Measurements from ENCODE around the gene MCTP1. TPM values are rescaled to one million over a fixed set of nuclear protein-coding genes. Genes with fewer than 3 reads are reported as not detected.
A peak's percentile ranks its signal among the peaks of the same experiment; 100 is the strongest.

Gene MCTP1
- total RNA-seq, 1 experiment from 2014 or later: 5.6 TPM

DNA sequence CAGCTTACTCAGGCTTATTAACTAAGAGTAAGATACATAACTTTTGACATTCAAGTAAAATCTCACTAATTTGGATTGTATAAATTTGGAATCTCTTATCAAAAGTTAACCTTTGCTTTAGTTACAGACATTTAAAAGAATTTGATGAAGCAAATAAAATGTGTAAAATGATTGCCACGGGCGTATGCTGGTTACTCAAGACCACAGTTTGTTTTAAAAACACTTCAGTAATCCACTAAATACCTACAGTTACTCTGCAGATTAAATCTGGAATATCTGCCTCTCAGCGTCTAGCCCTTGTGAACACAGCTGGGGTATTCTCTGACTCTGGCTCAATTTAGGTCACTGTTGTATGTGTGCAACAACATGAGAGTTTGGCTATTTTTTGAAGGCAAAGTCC lies 143.8 kb downstream of the MCTP1 start:
- DNase-seq (ENCODE audit: low spot score) (no peak), ATAC-seq (no peak)
- ChIA-PET POLR2A (interaction anchor here (0.7 kb wide), 1 partner anchor 12 kb away, joined by 8 read pairs; no protein-coding TSS in a partner anchor), CTCF (no interaction called here)
- no peaks in the 10 kb centered on the region for H3K36me3 Mint-ChIP-seq
- peaks cover 9% of the 10 kb centered on the region; the same call in 1 of the 2 replicates for H3K9me3 Mint-ChIP-seq
- H3K27ac Mint-ChIP-seq: no peak overlapping the region
- no peaks in the 10 kb centered on the region for H3K4me1 Mint-ChIP-seq
- H3K27me3 Mint-ChIP-seq (ENCODE audit: low read depth): no peaks in the 10 kb centered on the region
- H3K4me3 Mint-ChIP-seq: no peak overlapping the region
- TF ChIP-seq ZBTB21 (CRISPR knock-in tag; IDR thresholded peaks at IDR 0.05; ENCODE audit: borderline replicate concordance): no peak
- no peak for TF ChIP-seq GTF2I (CRISPR knock-in tag; conservative IDR thresholded peaks at IDR 0.05)
- TF ChIP-seq, protein P1, sequence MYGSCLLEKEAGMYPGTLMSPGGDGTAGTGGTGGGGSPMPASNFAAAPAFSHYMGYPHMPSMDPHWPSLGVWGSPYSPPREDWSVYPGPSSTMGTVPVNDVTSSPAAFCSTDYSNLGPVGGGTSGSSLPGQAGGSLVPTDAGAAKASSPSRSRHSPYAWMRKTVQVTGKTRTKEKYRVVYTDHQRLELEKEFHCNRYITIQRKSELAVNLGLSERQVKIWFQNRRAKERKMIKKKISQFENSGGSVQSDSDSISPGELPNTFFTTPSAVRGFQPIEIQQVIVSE (CRISPR knock-in tag; IDR thresholded peaks at IDR 0.05; ENCODE audit: borderline replicate concordance): no peak
- TF ChIP-seq, protein P2, sequence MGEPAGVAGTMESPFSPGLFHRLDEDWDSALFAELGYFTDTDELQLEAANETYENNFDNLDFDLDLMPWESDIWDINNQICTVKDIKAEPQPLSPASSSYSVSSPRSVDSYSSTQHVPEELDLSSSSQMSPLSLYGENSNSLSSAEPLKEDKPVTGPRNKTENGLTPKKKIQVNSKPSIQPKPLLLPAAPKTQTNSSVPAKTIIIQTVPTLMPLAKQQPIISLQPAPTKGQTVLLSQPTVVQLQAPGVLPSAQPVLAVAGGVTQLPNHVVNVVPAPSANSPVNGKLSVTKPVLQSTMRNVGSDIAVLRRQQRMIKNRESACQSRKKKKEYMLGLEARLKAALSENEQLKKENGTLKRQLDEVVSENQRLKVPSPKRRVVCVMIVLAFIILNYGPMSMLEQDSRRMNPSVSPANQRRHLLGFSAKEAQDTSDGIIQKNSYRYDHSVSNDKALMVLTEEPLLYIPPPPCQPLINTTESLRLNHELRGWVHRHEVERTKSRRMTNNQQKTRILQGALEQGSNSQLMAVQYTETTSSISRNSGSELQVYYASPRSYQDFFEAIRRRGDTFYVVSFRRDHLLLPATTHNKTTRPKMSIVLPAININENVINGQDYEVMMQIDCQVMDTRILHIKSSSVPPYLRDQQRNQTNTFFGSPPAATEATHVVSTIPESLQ (CRISPR knock-in tag; IDR thresholded peaks at IDR 0.05): no peak
- TF ChIP-seq, protein P3, sequence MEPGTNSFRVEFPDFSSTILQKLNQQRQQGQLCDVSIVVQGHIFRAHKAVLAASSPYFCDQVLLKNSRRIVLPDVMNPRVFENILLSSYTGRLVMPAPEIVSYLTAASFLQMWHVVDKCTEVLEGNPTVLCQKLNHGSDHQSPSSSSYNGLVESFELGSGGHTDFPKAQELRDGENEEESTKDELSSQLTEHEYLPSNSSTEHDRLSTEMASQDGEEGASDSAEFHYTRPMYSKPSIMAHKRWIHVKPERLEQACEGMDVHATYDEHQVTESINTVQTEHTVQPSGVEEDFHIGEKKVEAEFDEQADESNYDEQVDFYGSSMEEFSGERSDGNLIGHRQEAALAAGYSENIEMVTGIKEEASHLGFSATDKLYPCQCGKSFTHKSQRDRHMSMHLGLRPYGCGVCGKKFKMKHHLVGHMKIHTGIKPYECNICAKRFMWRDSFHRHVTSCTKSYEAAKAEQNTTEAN (CRISPR knock-in tag; IDR thresholded peaks at IDR 0.05): no peak
- no peak for TF ChIP-seq SMAD4 (CRISPR knock-in tag; IDR thresholded peaks at IDR 0.05)
- no peak for TF ChIP-seq ZNF138 (CRISPR knock-in tag; conservative IDR thresholded peaks at IDR 0.05)
- no peak for TF ChIP-seq MXD4 (CRISPR knock-in tag; IDR thresholded peaks at IDR 0.05; ENCODE audit: borderline replicate concordance)
- no peak for TF ChIP-seq NR3C1 (CRISPR knock-in tag; conservative IDR thresholded peaks at IDR 0.05; ENCODE audit: low read depth)
- no peak for TF ChIP-seq OVOL2 (CRISPR knock-in tag; IDR thresholded peaks at IDR 0.05; ENCODE audit: borderline replicate concordance)
- TF ChIP-seq, protein P4, sequence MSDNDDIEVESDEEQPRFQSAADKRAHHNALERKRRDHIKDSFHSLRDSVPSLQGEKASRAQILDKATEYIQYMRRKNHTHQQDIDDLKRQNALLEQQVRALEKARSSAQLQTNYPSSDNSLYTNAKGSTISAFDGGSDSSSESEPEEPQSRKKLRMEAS (CRISPR knock-in tag; IDR thresholded peaks at IDR 0.05): no peak

DNA sequence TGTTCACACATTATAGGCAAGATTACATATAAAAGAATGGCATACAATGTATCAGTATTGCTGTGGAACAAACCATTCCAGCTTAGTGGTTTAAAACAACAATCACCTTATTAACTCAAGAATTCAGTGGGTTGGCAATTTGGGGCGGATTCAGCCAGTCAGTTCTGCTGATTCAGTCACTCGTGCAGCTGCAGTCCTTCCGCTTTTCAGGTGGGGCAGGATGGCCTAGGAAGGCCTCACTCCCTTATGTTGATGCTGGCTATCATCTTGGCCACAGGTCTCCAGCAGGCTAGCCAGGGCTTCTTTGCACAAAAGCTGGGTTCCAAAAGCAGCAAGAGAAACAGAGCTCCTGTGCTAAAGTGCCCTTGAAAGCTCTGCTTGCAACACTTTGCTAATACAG lies 150.6 kb downstream of the MCTP1 start:
- Mint-ChIP-seq H3K4me3 (no peak overlapping the region), H3K4me1 (peaks cover 2% of the 10 kb centered on the region; the same call in 1 of the 2 replicates), H3K36me3 (no peaks in the 10 kb centered on the region), H3K9me3 (peaks cover 5% of the 10 kb centered on the region), H3K27ac (no peak overlapping the region), H3K27me3 (ENCODE audit: low read depth) (no peaks in the 10 kb centered on the region)
- ChIA-PET POLR2A (no interaction called here), CTCF (no interaction called here)
- DNase-seq (ENCODE audit: low spot score): peak; percentile 18
- peak; percentile 78 for ATAC-seq
- no peak for TF ChIP-seq NFYB (CRISPR knock-in tag; conservative IDR thresholded peaks at IDR 0.05; ENCODE audit: low read depth)
- no peak for TF ChIP-seq FOXK1 (CRISPR knock-in tag; IDR thresholded peaks at IDR 0.05)
- no peak for TF ChIP-seq CBFB (CRISPR knock-in tag; IDR thresholded peaks at IDR 0.05; ENCODE audit: low read depth)

DNA sequence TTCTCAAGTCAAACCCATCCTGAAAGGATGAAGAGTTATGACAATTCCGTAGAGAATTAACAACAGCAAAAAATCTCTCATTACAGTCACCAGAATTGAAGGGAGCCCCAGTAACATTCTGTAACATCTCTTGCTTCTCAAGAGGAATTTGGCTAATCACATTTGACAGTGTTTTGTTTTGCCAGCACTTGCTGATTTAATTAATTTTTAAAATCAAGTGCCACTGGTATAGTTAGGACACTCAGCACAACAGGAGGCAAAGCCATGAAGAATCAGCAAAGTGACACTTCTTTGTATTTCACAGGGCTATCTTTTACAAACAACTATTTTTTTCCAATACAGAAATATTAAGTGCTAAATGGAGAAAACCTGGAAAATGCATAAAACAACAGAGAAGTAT lies 152.8 kb downstream of the MCTP1 start:
- Mint-ChIP-seq H3K9me3 (peaks cover 5% of the 10 kb centered on the region), H3K27me3 (ENCODE audit: low read depth) (no peaks in the 10 kb centered on the region), H3K27ac (no peak overlapping the region), H3K4me3 (no peak overlapping the region), H3K4me1 (peaks cover 2% of the 10 kb centered on the region; the same call in 1 of the 2 replicates), H3K36me3 (no peaks in the 10 kb centered on the region)
- ChIA-PET CTCF (no interaction called here), POLR2A (no interaction called here)
- ATAC-seq: no peak
- DNase-seq (ENCODE audit: low spot score): no peak
- TF ChIP-seq ARID4B (CRISPR knock-in tag; IDR thresholded peaks at IDR 0.05; ENCODE audit: borderline replicate concordance) (no peak), E2F1 (CRISPR knock-in tag; IDR thresholded peaks at IDR 0.05) (no peak)
- TF ChIP-seq, protein P5, sequence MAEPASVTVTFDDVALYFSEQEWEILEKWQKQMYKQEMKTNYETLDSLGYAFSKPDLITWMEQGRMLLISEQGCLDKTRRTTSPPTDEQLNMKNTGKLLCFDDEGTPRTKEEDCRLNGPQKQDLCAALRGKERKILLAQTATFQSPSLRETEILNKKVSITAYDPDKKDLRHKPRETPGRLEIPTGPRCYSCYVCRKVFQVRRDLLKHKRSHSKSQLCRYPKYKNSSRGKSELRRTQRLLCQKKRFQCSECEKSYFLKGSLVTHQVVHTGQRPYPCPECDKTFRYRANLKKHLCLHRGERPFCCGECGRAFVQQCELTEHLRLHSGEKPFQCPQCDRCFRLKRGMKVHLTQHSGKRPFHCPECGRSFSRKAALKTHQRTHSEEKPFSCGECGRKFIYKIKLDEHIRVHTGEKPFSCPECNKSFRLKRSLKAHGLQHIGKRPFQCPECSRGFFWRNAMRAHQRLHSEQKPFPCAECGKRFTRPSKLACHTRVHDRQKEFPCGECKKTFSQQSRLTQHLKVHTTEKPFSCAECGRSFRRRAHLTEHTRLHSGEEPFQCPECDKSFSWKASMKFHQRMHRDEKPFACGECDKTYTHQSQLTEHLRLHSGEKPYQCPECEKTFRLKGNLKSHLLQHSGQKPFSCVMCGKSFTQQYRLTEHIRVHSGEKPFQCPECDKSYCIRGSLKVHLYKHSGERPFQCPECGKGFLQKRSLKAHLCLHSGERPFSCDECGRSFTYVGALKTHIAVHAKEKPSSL (CRISPR knock-in tag; conservative IDR thresholded peaks at IDR 0.05): no peak

All from WTC11 (cell line).